Hepatocyte (in vitro differentiated cells): ENCODE results near the gene FLAD1. TPM values are rescaled to one million over a fixed set of nuclear protein-coding genes. Genes with fewer than 3 reads are reported as not detected.

ENCODE experiments used
- DNase-seq: peaks from one replicate; pipeline ENCODE4 v3.0.0-alpha.2; 2016; ENCODE audit warnings: low spot score
- H2AFZ ChIP-seq: fragments of 200-600 bp; sonication (generic); 2 replicates; pipeline ENCODE4 v1.6.0; 2016; ENCODE audit warnings: antibody characterized with exemption, mild to moderate bottlenecking
- H3K27ac ChIP-seq: fragments of 200-600 bp; sonication (generic); 2 replicates; pipeline ENCODE4 v1.5.1; 2016; ENCODE audit warnings: mild to moderate bottlenecking
- H3K27me3 ChIP-seq: fragments of 200-600 bp; sonication (generic); 2 replicates; pipeline ENCODE4 v1.6.1; 2016
- H3K36me3 ChIP-seq: fragments of 200-600 bp; sonication (generic); replicated peaks from 2 replicates; pipeline ENCODE4 v1.5.1; 2016; ENCODE audit warnings: low read depth; ENCODE audit not compliant: insufficient read depth
- H3K4me1 ChIP-seq: fragments of 200-600 bp; sonication (generic); 2 replicates; pipeline ENCODE4 v1.5.1; 2016; ENCODE audit warnings: mild to moderate bottlenecking, moderate library complexity; ENCODE audit not compliant: insufficient read depth
- H3K4me2 ChIP-seq: fragments of 200-600 bp; sonication (generic); 2 replicates; pipeline ENCODE4 v1.6.0; 2016
- H3K4me3 ChIP-seq: fragments of 200-600 bp; sonication (generic); 2 replicates; pipeline ENCODE4 v1.5.1; 2016; ENCODE audit warnings: mild to moderate bottlenecking
- H3K79me2 ChIP-seq: fragments of 200-600 bp; sonication (generic); 2 replicates; pipeline ENCODE4 v1.6.0; 2017; ENCODE audit warnings: mild to moderate bottlenecking
- H3K9me2 ChIP-seq: fragments of 200-600 bp; sonication (generic); replicated peaks from 2 replicates; pipeline ENCODE4 v1.6.0; 2017; ENCODE audit warnings: mild to moderate bottlenecking; ENCODE audit not compliant: insufficient read depth
- H3K9me3 ChIP-seq: fragments of 200-600 bp; sonication (generic); 2 replicates; pipeline ENCODE4 v1.5.1; 2016; ENCODE audit warnings: low read depth, mild to moderate bottlenecking
- H4K20me1 ChIP-seq: fragments of 200-600 bp; sonication (generic); 2 replicates; pipeline ENCODE4 v1.6.0; 2016; ENCODE audit warnings: mild to moderate bottlenecking; ENCODE audit not compliant: insufficient read depth, poor library complexity, severe bottlenecking
- EZH2 ChIP-seq: fragments of 200-600 bp; sonication (generic); IDR thresholded peaks from 2 replicates; pipeline ENCODE4 v1.6.1; 2016; ENCODE audit warnings: antibody characterized with exemption, mild to moderate bottlenecking, borderline replicate concordance
- EZH2phosphoT487 ChIP-seq: fragments of 200-600 bp; sonication (generic); IDR thresholded peaks from one replicate; pipeline ENCODE4 v1.6.1; 2018; ENCODE audit warnings: antibody characterized with exemption, mild to moderate bottlenecking, low read depth, moderate library complexity; ENCODE audit not compliant: unreplicated experiment, severe bottlenecking
- WGBS: methylation state at CpG from one replicate; pipeline ENCODE4 v1.1.6; 2016; ENCODE audit warnings: low lambda C conversion rate; ENCODE audit errors: missing lambda C conversion rate; 5-methylcytosine and 5-hydroxymethylcytosine counted together
- polyA plus RNA-seq: library from polyadenylated mRNA; unstranded; fragments of >200 nt; fragmentation: Nextera tagmentation; extraction: Ambion mirVana; gene quantifications from 2 replicates; pipeline ENCODE4 v1.2.1, GENCODE V29; 2016
- total RNA-seq: library from RNA; depleted of rRNA; stranded (reverse); fragments of >200 nt; gene quantifications from 2 replicates; pipeline ENCODE4 v1.2.3, GENCODE V29; 2014
- TF ChIP-seq, protein P1 (sequence below): fragments of 200-600 bp; sonication (generic); IDR thresholded peaks from 2 replicates; pipeline ENCODE4 v1.5.1; 2016; ENCODE audit warnings: antibody characterized with exemption, mild to moderate bottlenecking; ENCODE audit not compliant: poor library complexity

The FLAD1 gene
- total RNA-seq (25.6 and 27.7 TPM in 2 replicates), polyA plus RNA-seq (42.8 and 45.1 TPM in 2 replicates)

DNA sequence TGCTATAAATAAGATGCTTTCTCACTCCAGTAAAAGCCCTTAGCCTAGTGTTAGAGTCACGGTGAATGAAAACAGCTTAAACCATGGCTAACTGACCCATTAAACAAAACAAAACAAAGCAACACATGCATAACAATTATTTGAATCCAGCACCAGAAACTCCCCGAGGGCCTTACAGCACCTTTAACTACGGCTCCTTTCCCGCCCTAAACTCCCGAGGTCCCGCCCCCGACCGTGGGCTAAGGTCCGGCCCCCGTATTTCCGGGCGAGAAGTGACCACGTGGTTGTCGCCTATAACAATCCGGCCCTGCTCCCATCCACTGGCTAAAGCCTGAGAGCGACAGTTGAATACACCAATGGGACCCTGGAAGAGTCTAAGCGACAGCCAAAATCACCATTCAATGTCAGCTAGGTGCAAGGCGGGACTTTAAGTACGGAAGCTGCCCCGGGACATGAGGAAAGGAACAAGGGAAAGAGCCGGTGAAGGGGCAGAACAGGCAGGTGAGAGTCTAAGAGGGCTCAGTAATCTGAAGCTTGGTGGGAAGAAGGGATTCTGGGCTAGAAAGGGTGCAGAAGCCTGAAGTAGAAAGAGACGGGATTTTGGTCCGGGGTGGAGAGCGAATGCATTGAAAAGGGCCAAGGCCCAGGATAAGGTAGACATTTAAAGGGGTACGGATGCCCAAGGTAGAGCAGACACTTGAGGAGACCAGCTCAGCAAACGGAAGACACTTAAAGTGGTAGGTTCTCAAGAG, at the start of gene FLAD1:
TSS of gene FLAD1 (plus strand) at position 448 of the 752 bp plus-strand sequence. CDS start 351 bp downstream, outside the sequence.
- TF ChIP-seq EZH2 = no peak
- TF ChIP-seq EZH2phosphoT487 = no peak
- TF ChIP-seq, protein P1, sequence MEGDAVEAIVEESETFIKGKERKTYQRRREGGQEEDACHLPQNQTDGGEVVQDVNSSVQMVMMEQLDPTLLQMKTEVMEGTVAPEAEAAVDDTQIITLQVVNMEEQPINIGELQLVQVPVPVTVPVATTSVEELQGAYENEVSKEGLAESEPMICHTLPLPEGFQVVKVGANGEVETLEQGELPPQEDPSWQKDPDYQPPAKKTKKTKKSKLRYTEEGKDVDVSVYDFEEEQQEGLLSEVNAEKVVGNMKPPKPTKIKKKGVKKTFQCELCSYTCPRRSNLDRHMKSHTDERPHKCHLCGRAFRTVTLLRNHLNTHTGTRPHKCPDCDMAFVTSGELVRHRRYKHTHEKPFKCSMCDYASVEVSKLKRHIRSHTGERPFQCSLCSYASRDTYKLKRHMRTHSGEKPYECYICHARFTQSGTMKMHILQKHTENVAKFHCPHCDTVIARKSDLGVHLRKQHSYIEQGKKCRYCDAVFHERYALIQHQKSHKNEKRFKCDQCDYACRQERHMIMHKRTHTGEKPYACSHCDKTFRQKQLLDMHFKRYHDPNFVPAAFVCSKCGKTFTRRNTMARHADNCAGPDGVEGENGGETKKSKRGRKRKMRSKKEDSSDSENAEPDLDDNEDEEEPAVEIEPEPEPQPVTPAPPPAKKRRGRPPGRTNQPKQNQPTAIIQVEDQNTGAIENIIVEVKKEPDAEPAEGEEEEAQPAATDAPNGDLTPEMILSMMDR = no peak
- DNase-seq = peak; percentile 99
- Histone ChIP-seq H4K20me1 (no peaks in the 10 kb centered on the region), H3K9me3 (no peaks in the 10 kb centered on the region), H3K36me3 (no peaks in the 10 kb centered on the region), H3K9me2 (no peaks in the 10 kb centered on the region), H3K4me3 (peak within 1 kb of the TSS; percentile 46), H3K4me2 (peak within 1 kb of the TSS; percentile 95), H3K4me1 (peaks cover 11% of the 10 kb centered on the region), H3K27me3 (no peaks in the 10 kb centered on the region), H2AFZ (peak within 1 kb of the TSS; percentile 26), H3K27ac (peak within 1 kb of the TSS; percentile 49), H3K79me2 (peaks cover 52% of the 10 kb centered on the region)
- WGBS = under 1% methylated on average over 26 of the region's 26 CpGs

DNA sequence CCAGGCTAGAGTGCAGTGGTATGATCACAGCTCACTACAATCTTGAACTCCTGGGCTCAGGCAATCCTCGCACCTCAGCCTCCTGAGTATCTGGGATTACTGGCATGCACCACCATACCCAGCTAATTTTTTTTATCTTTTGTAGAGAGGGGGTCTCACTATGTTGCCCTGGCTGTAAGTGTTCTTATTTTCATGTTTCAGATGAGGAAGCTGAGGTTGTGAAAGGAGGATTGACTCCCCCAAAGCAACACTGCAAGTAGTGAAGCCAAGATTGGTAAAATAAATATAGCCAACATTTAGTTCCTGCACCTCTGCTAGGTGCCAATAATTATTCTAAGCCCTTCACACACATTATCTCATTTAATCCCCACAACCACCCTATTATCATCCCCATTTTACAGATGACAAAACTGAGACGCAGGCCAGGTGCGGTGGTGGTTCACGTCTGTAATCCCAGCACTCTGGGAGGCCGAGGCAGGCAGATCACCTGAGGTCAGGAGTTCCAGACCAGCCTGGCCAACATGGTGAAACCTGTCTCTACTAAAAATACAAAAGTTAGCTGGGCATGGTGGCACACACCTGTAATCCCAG, 48.7 kb upstream of the FLAD1 start:
- TF ChIP-seq EZH2 = no peak
- TF ChIP-seq, protein P1 = no peak
- TF ChIP-seq EZH2phosphoT487 = no peak

DNA sequence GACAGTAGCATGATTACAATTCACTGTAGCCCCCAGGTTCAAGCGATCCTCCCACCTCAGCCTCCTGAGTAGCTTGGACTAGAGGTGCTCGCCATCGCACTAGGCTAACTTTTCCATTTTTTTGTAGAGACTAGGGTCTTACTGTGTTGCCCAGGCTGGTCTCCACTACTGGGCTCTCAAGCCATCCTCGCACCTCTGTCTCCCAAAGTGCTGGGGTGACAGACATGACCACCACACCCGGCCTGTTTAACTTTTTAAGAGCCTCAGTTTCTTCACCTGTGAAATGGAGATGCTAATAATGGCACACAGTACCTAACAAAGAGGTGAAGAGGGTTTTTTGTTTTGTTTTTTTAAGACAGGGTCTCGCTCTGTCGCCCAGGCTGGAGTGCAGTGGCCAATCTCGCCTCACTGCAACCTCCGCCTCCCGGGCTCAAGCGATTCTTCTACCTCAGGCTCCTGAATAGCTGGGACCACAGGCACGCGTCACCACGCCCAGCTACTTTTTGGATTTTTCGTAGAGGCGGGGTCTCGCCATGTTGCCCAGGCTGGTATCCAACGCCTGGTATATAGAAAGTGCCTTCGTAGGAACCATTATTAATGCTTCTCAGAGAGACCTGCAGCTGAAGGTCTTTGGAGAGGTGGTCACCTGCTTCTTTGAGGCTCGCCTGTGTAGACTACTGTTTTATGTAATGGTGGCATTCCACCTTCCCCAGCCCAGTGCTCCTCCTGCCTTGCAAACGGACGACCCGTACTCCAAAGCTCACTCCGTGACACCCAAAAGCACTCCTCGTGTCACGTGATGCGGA, 47.2 kb upstream of the FLAD1 start:
- Histone ChIP-seq H3K27ac (peak overlapping the region; percentile 96), H3K4me1 (peaks cover 8% of the 10 kb centered on the region), H3K9me3 (no peaks in the 10 kb centered on the region), H3K4me2 (peak overlapping the region; percentile 69), H3K4me3 (peak overlapping the region; percentile 26), H4K20me1 (no peaks in the 10 kb centered on the region), H3K79me2 (peaks cover 9% of the 10 kb centered on the region), H3K36me3 (no peaks in the 10 kb centered on the region), H2AFZ (peak overlapping the region; percentile 71), H3K9me2 (no peaks in the 10 kb centered on the region), H3K27me3 (no peaks in the 10 kb centered on the region)
- WGBS = 49% methylated on average over 25 of the region's 27 CpGs
- TF ChIP-seq EZH2phosphoT487 = no peak
- no peak for TF ChIP-seq EZH2
- TF ChIP-seq, protein P1 = no peak
- DNase-seq = no peak

More for the DNA sequence above, 48.7 kb upstream of the FLAD1 start:
- DNase-seq = no peak
- Histone ChIP-seq H4K20me1 (no peaks in the 10 kb centered on the region), H3K9me2 (no peaks in the 10 kb centered on the region), H3K4me2 (no peak overlapping the region), H3K9me3 (no peaks in the 10 kb centered on the region), H3K36me3 (no peaks in the 10 kb centered on the region), H3K4me3 (no peak overlapping the region), H3K27ac (no peak overlapping the region), H2AFZ (no peak overlapping the region), H3K4me1 (peaks cover 8% of the 10 kb centered on the region), H3K79me2 (peaks cover 9% of the 10 kb centered on the region), H3K27me3 (no peaks in the 10 kb centered on the region)
- 98% methylated on average over 5 of the region's 5 CpGs for WGBS
